ENCODE results near the gene TMEM9B.
"Not testable (repeated sequence)": the region's sequence is repeated elsewhere in the genome, so short reads cannot be mapped to it uniquely, and the experiment has no call there.

TMEM9B gene

GRCh38 chr11:8964324-8965320, at the start of gene TMEM9B:
Gene TMEM9B (minus strand): TSS chr11:8964442. CDS start chr11:8964313, 129 bp downstream.
- DNase-seq: peak; percentile 90
- no peaks in the 10 kb centered on the region for H3K27me3 ChIP-seq (ENCODE audit: insufficient read depth, low read depth, severe bottlenecking)
- H3K27ac ChIP-seq: peak within 1 kb of the TSS; percentile 91
- TF ChIP-seq, protein P1, sequence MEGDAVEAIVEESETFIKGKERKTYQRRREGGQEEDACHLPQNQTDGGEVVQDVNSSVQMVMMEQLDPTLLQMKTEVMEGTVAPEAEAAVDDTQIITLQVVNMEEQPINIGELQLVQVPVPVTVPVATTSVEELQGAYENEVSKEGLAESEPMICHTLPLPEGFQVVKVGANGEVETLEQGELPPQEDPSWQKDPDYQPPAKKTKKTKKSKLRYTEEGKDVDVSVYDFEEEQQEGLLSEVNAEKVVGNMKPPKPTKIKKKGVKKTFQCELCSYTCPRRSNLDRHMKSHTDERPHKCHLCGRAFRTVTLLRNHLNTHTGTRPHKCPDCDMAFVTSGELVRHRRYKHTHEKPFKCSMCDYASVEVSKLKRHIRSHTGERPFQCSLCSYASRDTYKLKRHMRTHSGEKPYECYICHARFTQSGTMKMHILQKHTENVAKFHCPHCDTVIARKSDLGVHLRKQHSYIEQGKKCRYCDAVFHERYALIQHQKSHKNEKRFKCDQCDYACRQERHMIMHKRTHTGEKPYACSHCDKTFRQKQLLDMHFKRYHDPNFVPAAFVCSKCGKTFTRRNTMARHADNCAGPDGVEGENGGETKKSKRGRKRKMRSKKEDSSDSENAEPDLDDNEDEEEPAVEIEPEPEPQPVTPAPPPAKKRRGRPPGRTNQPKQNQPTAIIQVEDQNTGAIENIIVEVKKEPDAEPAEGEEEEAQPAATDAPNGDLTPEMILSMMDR (IDR thresholded peaks at IDR 0.05; ENCODE audit: low read depth, low read length): no peak
- peak within 1 kb of the TSS; percentile 57 for H3K4me3 ChIP-seq (ENCODE audit: low read depth, low read length)
- no peaks in the 10 kb centered on the region for H3K9me3 ChIP-seq (ENCODE audit: severe bottlenecking)
- H3K36me3 ChIP-seq: peaks cover 3% of the 10 kb centered on the region

- peaks cover 8% of the 10 kb centered on the region for H3K9me3 ChIP-seq (ENCODE audit: severe bottlenecking)
- H3K27ac ChIP-seq: no peak overlapping the region
- TF ChIP-seq, protein P1 (IDR thresholded peaks at IDR 0.05; ENCODE audit: low read depth, low read length): no peak
- H3K27me3 ChIP-seq (ENCODE audit: insufficient read depth, low read depth, severe bottlenecking): no peaks in the 10 kb centered on the region
- H3K36me3 ChIP-seq: no peaks in the 10 kb centered on the region
- no peak for DNase-seq
- no peak overlapping the region for H3K4me3 ChIP-seq (ENCODE audit: low read depth, low read length)
Measured at GRCh38 chr11:9013373-9013772, 49.1 kb upstream of the TMEM9B start.

- DNase-seq; H3K27me3 ChIP-seq (ENCODE audit: insufficient read depth, low read depth, severe bottlenecking); H3K27ac ChIP-seq; H3K36me3 ChIP-seq; H3K4me3 ChIP-seq (ENCODE audit: low read depth, low read length); H3K9me3 ChIP-seq (ENCODE audit: severe bottlenecking): not testable (repeated sequence)
Measured at GRCh38 chr11:9009538-9009937, 45.3 kb upstream of the TMEM9B start.

DNA sequence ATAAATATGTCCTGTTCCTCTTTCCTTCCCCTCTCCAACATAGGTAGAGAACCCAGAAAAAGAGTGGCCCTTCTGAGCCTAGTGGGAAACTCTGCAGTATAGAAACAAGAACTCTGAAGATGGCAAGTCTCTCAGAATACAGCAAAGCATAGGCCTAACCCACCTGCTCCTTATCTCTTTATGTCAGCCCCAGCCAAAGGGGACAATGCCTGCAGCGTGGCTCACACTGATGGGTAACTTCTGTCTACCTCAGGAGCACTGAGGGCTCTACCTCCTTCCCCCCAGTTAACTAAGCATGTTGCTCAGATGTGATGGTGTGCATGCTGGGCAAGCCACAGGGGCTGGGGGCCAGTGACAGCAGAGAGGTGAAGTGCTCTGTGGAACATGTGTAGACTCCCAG, 44.4 kb upstream of the TMEM9B start:
- Histone ChIP-seq H3K27me3 (ENCODE audit: insufficient read depth, low read depth, severe bottlenecking) (no peaks in the 10 kb centered on the region), H3K9me3 (ENCODE audit: severe bottlenecking) (peaks cover 8% of the 10 kb centered on the region), H3K4me3 (ENCODE audit: low read depth, low read length) (no peak overlapping the region), H3K36me3 (no peaks in the 10 kb centered on the region), H3K27ac (no peak overlapping the region)
- DNase-seq: no peak
- TF ChIP-seq, protein P1 (IDR thresholded peaks at IDR 0.05; ENCODE audit: low read depth, low read length): no peak

GRCh38 chr11:9008011-9008550, 43.8 kb upstream of the TMEM9B start:
- no peak overlapping the region for H3K27ac ChIP-seq
- TF ChIP-seq, protein P1 (IDR thresholded peaks at IDR 0.05; ENCODE audit: low read depth, low read length): no peak
- no peaks in the 10 kb centered on the region for H3K36me3 ChIP-seq
- H3K9me3 ChIP-seq (ENCODE audit: severe bottlenecking): peaks cover 8% of the 10 kb centered on the region
- no peak for DNase-seq
- no peak overlapping the region for H3K4me3 ChIP-seq (ENCODE audit: low read depth, low read length)
- no peaks in the 10 kb centered on the region for H3K27me3 ChIP-seq (ENCODE audit: insufficient read depth, low read depth, severe bottlenecking)

DNA sequence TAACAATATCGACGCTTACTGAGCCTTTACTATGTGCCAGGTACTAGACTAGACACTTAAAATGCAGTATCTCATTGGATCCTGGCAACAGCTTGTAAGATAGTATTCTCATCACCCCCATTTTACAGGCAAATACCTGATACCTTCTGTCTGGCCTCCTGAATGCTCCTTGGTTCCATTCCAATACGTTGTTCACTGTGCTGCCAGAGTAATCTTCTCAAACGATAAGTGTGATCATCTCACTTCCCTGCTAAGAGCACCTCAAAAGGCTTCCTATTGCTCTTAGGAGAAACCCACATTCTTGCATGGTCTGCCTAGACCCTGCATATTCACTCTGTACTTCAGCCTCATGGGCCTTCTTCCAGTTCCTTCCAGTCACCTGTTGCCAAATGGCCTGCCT, 40.8 kb upstream of the TMEM9B start:
- H3K27ac ChIP-seq: no peak overlapping the region
- DNase-seq: no peak
- no peaks in the 10 kb centered on the region for H3K36me3 ChIP-seq
- TF ChIP-seq, protein P1 (IDR thresholded peaks at IDR 0.05; ENCODE audit: low read depth, low read length): no peak
- H3K9me3 ChIP-seq (ENCODE audit: severe bottlenecking): peaks cover 7% of the 10 kb centered on the region
- no peaks in the 10 kb centered on the region for H3K27me3 ChIP-seq (ENCODE audit: insufficient read depth, low read depth, severe bottlenecking)
- no peak overlapping the region for H3K4me3 ChIP-seq (ENCODE audit: low read depth, low read length)

Measured in WERI-Rb-1 (cell line).